Mesendoderm (in vitro differentiated cells): Measurements from ENCODE around the gene TRMT2A.

Experiments used
- DNase-seq: peaks from one replicate; pipeline ENCODE4 v3.0.0; 2013
- H2AK5ac ChIP-seq: 2 replicates; pipeline ENCODE4 v1.6.1; 2013; ENCODE audit warnings: low read length, inconsistent platforms
- H2BK120ac ChIP-seq: 2 replicates; pipeline ENCODE4 v1.6.1; 2013; ENCODE audit warnings: low read depth, mild to moderate bottlenecking, low read length, moderate library complexity, mixed read lengths
- H2BK15ac ChIP-seq: replicated peaks from 2 replicates; pipeline ENCODE4 v1.6.1; 2013; ENCODE audit warnings: low read depth, mild to moderate bottlenecking, moderate library complexity
- H2BK5ac ChIP-seq: 2 replicates; pipeline ENCODE4 v1.6.1; 2013; ENCODE audit warnings: low read length, inconsistent platforms
- H3K18ac ChIP-seq: 2 replicates; pipeline ENCODE4 v1.6.1; 2013; ENCODE audit warnings: mild to moderate bottlenecking, low read length, mixed read lengths
- H3K23ac ChIP-seq: one replicate; pipeline ENCODE4 v1.6.1; 2013; ENCODE audit warnings: low read length
- H3K27ac ChIP-seq: 2 replicates; pipeline ENCODE4 v1.5.1; 2013; ENCODE audit warnings: low read depth, mild to moderate bottlenecking, inconsistent platforms, low read length, moderate library complexity
- H3K27me3 ChIP-seq: 2 replicates; pipeline ENCODE4 v1.6.1; 2013; ENCODE audit warnings: low read length, control low read depth, mild to moderate bottlenecking, inconsistent platforms; ENCODE audit not compliant: insufficient read depth, poor library complexity
- H3K36me3 ChIP-seq: 2 replicates; pipeline ENCODE4 v1.6.1; 2013; ENCODE audit warnings: low read length, inconsistent platforms; ENCODE audit not compliant: control insufficient read depth, insufficient read depth
- H3K4ac ChIP-seq: one replicate; pipeline ENCODE4 v1.6.1; 2013; ENCODE audit warnings: low read depth, mild to moderate bottlenecking, low read length, moderate library complexity
- H3K4me1 ChIP-seq: 2 replicates; pipeline ENCODE4 v1.6.1; 2013; ENCODE audit warnings: low read depth, low read length, inconsistent platforms; ENCODE audit not compliant: control insufficient read depth
- H3K4me2 ChIP-seq: 2 replicates; pipeline ENCODE4 v1.6.1; 2013; ENCODE audit warnings: low read length
- H3K4me3 ChIP-seq: 2 replicates; pipeline ENCODE4 v1.5.1; 2013; ENCODE audit warnings: mild to moderate bottlenecking, low read length
- H3K56ac ChIP-seq: one replicate; pipeline ENCODE4 v1.6.1; 2013; ENCODE audit warnings: low read length
- H3K79me1 ChIP-seq: 2 replicates; pipeline ENCODE4 v1.6.1; 2013; ENCODE audit warnings: low read length, inconsistent platforms
- H3K79me2 ChIP-seq: 2 replicates; pipeline ENCODE4 v1.6.1; 2013; ENCODE audit warnings: mild to moderate bottlenecking, low read length; ENCODE audit not compliant: control insufficient read depth, insufficient read depth
- H3K9ac ChIP-seq: 2 replicates; pipeline ENCODE4 v1.6.1; 2013; ENCODE audit warnings: low read length, inconsistent platforms
- H4K5ac ChIP-seq: one replicate; pipeline ENCODE4 v1.6.1; 2013; ENCODE audit warnings: low read length
- H4K8ac ChIP-seq: one replicate; pipeline ENCODE4 v1.6.1; 2013; ENCODE audit warnings: low read depth, mild to moderate bottlenecking, control low read depth, low read length, moderate library complexity
- WGBS: extraction: QIAGEN DNeasy Blood & Tissue Kit; methylation state at CpG from one replicate; pipeline ENCODE4 v1.1.7; 2013; ENCODE audit warnings: low lambda C conversion rate, missing lambda C conversion rate; ENCODE audit not compliant: insufficient coverage; ENCODE audit errors: extremely low coverage; 5-methylcytosine and 5-hydroxymethylcytosine counted together

Gene TRMT2A

GRCh38 chr22:20137671-20138416, 20.8 kb upstream of the TRMT2A start:
- Histone ChIP-seq H3K23ac (no peak overlapping the region), H3K27ac (no peak overlapping the region), H4K5ac (no peak overlapping the region), H2BK15ac (no peak overlapping the region), H2BK5ac (no peak overlapping the region), H3K36me3 (no peaks in the 10 kb centered on the region), H4K8ac (no peak overlapping the region), H3K79me1 (peaks cover 3% of the 10 kb centered on the region), H3K4me2 (no peak overlapping the region), H2BK120ac (no peak overlapping the region), H3K4me3 (no peak overlapping the region), H3K4ac (no peak overlapping the region), H3K9ac (no peak overlapping the region), H3K4me1 (no peaks in the 10 kb centered on the region), H3K56ac (no peak overlapping the region), H3K18ac (no peak overlapping the region), H2AK5ac (no peak overlapping the region), H3K79me2 (no peaks in the 10 kb centered on the region), H3K27me3 (no peaks in the 10 kb centered on the region)
- no peak for DNase-seq
- no CpG with 5 or more reads among the region's 26 CpGs for WGBS

- H2AK5ac ChIP-seq, result no peak overlapping the region
- H4K8ac ChIP-seq, result no peak overlapping the region
- no peak overlapping the region for H3K56ac ChIP-seq
- no peaks in the 10 kb centered on the region for H3K79me2 ChIP-seq
- no peak for DNase-seq
- H3K18ac ChIP-seq, result no peak overlapping the region
- H3K23ac ChIP-seq, result no peak overlapping the region
- H2BK15ac ChIP-seq, result no peak overlapping the region
- H3K9ac ChIP-seq, result no peak overlapping the region
- no CpG with 5 or more reads among the region's 13 CpGs for WGBS
- H3K27ac ChIP-seq, result no peak overlapping the region
- no peak overlapping the region for H4K5ac ChIP-seq
- H3K4me1 ChIP-seq, result no peaks in the 10 kb centered on the region
- H2BK5ac ChIP-seq, result no peak overlapping the region
- no peak overlapping the region for H3K4me3 ChIP-seq
- no peak overlapping the region for H3K4ac ChIP-seq
- peaks cover 6% of the 10 kb centered on the region for H3K79me1 ChIP-seq
- H3K36me3 ChIP-seq, result no peaks in the 10 kb centered on the region
- no peak overlapping the region for H2BK120ac ChIP-seq
- H3K27me3 ChIP-seq, result no peaks in the 10 kb centered on the region
- no peak overlapping the region for H3K4me2 ChIP-seq
Observed at GRCh38 chr22:20137113-20137512, 20.1 kb upstream of the TRMT2A start.

GRCh38 chr22:20136603-20136873, 19.5 kb upstream of the TRMT2A start:
- no peak overlapping the region for H2AK5ac ChIP-seq
- peaks cover 6% of the 10 kb centered on the region for H3K79me1 ChIP-seq
- H3K56ac ChIP-seq, result no peak overlapping the region
- no peak overlapping the region for H3K4me2 ChIP-seq
- no peak overlapping the region for H3K4ac ChIP-seq
- no peak overlapping the region for H2BK120ac ChIP-seq
- no peaks in the 10 kb centered on the region for H3K4me1 ChIP-seq
- H3K36me3 ChIP-seq, result no peaks in the 10 kb centered on the region
- no peak overlapping the region for H3K23ac ChIP-seq
- no peaks in the 10 kb centered on the region for H3K79me2 ChIP-seq
- H3K18ac ChIP-seq, result no peak overlapping the region
- no peak overlapping the region for H4K5ac ChIP-seq
- H3K27me3 ChIP-seq, result no peaks in the 10 kb centered on the region
- no peak overlapping the region for H3K4me3 ChIP-seq
- no peak overlapping the region for H3K9ac ChIP-seq
- H2BK15ac ChIP-seq, result no peak overlapping the region
- WGBS, result no CpG with 5 or more reads among the region's 5 CpGs
- no peak for DNase-seq
- no peak overlapping the region for H4K8ac ChIP-seq
- no peak overlapping the region for H2BK5ac ChIP-seq
- no peak overlapping the region for H3K27ac ChIP-seq

DNA sequence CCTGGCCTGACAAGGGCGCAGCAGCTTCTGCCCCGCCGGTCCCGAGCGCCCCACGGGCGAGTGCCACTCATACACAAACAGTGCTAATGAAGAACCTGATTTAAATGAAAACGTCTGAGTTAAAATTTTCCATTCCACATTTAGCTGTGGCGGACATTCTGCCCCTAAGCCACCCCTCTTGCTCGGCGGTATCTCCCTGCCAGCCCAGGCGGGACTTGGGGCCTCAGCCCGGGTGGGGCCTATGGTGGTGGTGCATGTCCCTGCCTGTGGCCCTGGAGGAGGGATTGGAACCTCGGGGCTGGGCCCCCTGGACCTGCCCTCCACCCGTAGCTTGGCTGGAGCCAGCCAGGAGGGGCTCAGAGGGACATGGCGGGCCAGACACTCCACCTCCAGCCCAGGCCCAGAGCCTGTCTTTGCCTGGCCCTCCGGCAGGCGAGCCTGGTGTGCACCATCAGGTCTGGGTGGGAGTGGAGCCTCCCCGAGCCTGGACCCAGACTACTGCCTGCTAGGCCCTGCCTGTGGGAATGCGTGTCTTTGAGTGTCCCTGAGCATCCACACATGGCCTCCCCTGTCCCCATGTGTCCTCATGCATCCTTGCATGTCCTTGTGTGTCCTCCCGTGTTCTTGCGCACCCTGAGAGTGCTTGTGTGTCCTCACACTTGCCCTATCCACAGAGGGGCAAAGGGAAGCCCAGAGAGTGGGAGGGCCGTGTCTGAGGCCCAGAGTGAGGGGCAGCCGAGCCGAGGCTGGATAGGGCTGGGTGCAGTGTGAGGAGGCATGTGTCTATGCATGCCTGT, 19.0 kb upstream of the TRMT2A start:
- Histone ChIP-seq H3K4ac (no peak overlapping the region), H3K27ac (no peak overlapping the region), H4K5ac (no peak overlapping the region), H2BK120ac (no peak overlapping the region), H3K27me3 (no peaks in the 10 kb centered on the region), H3K79me2 (no peaks in the 10 kb centered on the region), H2AK5ac (no peak overlapping the region), H3K4me3 (no peak overlapping the region), H3K9ac (no peak overlapping the region), H2BK15ac (no peak overlapping the region), H3K79me1 (peaks cover 6% of the 10 kb centered on the region), H3K18ac (no peak overlapping the region), H3K36me3 (no peaks in the 10 kb centered on the region), H3K4me1 (no peaks in the 10 kb centered on the region), H3K23ac (no peak overlapping the region), H3K4me2 (no peak overlapping the region), H4K8ac (no peak overlapping the region), H3K56ac (no peak overlapping the region), H2BK5ac (no peak overlapping the region)
- no peak for DNase-seq
- no CpG with 5 or more reads among the region's 25 CpGs for whole genome bisulfite sequencing

DNA sequence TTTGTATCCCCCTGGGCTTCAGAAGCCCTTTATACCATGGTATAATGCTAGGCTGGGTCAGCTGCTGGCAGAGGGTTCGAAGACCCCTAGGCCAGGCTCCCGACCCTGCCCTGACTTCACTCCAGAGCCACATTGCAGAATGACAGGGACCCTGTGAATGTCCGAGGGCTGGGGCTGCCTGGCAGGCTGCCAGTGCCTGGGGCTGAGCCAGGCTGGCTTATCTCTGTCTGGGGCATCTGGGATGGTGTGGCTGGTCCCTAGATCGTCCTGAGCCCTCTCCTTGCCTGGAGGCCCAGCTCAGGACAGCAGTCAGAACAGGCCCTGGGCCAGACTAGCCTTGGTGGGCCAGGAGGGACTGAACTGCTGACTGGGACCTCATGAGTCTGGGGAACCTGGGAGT, 18.2 kb upstream of the TRMT2A start:
- H3K79me1 ChIP-seq, result peaks cover 6% of the 10 kb centered on the region
- no peak overlapping the region for H3K23ac ChIP-seq
- H3K27me3 ChIP-seq, result no peaks in the 10 kb centered on the region
- no peak for DNase-seq
- no CpG with 5 or more reads among the region's 4 CpGs for WGBS
- H3K4ac ChIP-seq, result no peak overlapping the region
- H3K9ac ChIP-seq, result no peak overlapping the region
- H3K4me2 ChIP-seq, result no peak overlapping the region
- no peak overlapping the region for H4K5ac ChIP-seq
- H2AK5ac ChIP-seq, result no peak overlapping the region
- H3K4me1 ChIP-seq, result no peaks in the 10 kb centered on the region
- H3K18ac ChIP-seq, result no peak overlapping the region
- H4K8ac ChIP-seq, result no peak overlapping the region
- H3K36me3 ChIP-seq, result no peaks in the 10 kb centered on the region
- no peak overlapping the region for H3K27ac ChIP-seq
- no peaks in the 10 kb centered on the region for H3K79me2 ChIP-seq
- H3K4me3 ChIP-seq, result no peak overlapping the region
- H2BK15ac ChIP-seq, result no peak overlapping the region
- H2BK120ac ChIP-seq, result no peak overlapping the region
- no peak overlapping the region for H2BK5ac ChIP-seq
- H3K56ac ChIP-seq, result no peak overlapping the region
